NCI-H1048 (cell line): ENCODE results near the gene SLC4A8.

ENCODE experiments used
- DNase-seq: peaks from one replicate; lab custom pipeline; 2025; lab: John Stamatoyannopoulos, UW

Gene SLC4A8

GRCh38 chr12:51527966-51528365 is 103.3 kb downstream of the SLC4A8 start:
- no peak for DNase-seq

DNA sequence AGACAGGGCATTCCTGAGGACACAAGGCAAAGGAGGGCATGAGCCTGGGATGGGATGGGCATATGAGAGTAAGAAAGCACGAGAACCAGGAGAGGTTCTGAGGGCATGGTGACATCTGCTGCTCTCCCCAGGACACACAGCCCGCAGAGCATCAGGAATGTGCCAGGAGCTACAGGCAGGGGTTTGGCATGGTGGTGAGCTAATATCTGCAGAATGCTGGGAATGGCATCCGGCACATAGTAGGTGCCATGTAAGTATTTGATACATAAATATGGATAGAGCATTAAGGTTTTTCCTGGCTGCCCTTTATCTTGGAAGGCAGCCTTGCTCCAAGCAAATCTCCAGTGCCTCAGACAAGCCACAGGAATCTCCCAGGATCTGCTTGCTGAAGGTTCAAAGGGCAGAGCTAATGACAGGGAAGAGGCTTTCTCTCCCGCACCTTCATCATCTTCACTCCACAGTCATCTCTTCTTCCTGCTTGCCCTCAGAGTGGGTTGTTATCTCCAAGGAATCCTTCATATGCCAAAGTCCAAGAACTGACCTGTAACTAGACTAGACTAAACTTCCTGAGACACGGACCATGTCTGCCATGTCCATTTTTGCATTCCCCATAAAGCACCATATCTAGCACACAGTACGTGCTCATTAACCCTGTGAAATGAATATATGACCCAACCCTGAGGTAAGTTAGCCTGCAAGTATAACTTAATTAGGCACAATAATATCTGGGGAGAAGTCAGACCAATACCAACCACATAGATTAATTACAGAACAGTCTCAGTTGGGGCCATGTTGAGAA is 104.4 kb downstream of the SLC4A8 start:
- DNase-seq: no peak

- DNase-seq: no peak
These were observed 105.0 kb downstream of the SLC4A8 start for GRCh38 chr12:51529651-51529970.

GRCh38 chr12:51530208-51530607 is 105.6 kb downstream of the SLC4A8 start:
- DNase-seq: no peak

DNA sequence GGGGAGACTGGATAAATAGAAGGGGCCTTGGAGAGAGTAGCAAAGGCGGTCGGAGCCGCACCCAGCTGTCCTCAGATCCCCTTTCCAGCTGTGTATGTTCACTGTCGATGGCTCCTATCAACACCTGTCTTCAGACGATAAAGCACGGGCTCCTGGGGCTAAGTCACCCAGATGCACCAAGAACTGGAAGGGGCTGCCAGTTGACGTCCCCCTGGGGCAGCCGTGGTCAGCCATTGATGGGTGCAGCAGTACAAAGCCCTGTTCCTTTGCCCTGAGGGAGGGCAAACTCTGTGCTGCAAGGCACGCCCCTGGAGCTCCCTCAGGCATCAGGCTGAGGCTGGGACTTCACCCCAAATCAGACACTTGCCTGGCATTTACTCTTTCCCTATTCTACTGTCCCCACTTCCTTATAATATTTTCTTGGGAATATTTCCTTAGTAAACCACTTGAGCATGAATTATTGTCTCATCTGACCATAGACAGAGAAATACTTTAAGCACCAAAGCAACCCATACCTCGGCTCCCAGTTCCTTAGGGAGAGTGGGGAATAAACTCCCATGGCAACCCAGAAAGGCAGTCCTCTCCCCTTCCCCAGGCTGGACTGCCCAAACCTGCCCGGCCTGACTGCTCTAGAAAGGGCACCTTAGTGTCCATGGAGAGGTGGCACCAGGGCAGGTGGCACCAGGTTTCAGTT is 106.8 kb downstream of the SLC4A8 start:
- no peak for DNase-seq

- DNase-seq: peak; percentile 7
These were observed 107.4 kb downstream of the SLC4A8 start for GRCh38 chr12:51531978-51532497.

DNA sequence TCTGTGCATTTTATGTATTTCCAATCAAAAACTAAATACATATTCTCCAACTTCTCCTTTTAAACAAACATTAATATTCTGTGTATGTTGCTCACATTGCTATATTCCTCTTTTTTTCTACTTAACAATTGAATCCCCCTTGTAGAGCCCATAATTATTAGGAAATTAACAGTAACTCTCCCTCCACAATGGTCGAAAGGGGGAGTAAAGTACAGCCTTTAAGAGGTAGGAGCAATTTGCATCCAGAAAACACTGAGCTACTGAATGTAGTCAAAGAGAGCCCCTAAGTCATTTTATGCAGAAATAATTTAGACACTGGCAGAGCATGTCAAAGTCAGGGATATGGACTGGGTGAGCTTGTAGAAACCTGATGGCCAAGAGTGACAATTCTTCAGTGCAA is 109.2 kb downstream of the SLC4A8 start:
- no peak for DNase-seq

DNA sequence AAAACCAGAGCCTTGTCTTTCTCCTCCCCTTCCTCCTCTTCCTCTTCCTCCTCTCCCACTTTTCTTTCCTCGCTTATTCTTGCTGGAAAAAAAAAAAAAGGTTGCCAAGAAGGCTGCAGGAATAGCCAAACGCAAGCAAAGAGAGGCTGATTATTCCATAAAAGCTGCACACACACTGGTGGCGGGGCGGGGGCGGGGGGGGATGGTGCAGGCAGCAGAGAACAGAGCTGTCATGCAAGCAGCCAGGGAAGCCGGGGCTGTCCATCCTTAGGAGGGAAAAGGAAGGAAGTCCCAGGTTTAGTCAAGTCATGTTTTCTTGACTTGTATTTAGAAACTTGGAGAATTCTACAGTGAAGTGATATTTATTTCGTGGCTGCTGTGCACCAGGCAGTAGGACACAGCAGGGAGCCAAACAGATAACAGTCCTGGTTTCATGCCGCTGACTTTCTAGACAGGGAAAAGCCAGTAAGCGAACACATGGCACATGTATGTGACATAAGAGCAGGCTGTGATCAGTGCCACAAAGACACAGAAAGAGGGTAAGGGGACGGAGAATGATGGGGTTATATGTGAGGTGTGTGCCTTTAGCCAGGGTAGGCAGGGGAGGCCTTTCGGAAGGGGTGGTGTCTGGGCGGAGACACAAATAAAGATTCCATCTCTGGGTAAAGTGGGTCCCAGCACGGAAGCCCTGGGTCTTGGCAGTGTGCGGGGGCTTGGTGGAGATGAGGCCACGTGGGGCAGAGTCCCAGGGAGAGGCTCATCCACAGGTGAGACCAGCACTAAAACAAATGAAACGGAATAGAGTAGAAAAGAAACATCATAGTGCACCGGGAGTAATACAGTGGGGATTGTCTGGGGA is 109.8 kb downstream of the SLC4A8 start:
- DNase-seq: no peak

DNA sequence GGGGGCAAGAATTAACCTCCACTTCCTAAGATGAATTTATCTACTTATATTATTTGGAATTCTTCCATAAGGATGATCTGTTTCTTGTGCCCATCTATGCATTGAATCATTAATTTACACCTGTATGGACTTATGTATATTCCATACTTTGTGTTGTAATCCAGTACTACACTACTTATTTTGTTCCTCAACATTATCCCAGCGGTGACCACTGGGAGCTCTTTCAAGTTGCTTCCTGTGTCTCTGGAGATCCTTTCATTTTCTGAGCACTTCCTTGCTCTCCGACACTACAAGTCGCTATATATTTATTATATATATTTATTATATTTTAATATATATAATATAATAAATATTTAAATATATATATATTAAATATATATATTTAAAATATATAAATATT is 111.5 kb downstream of the SLC4A8 start:
- DNase-seq: no peak

- no peak for DNase-seq
These were observed 113.5 kb downstream of the SLC4A8 start for GRCh38 chr12:51538149-51538548.

- DNase-seq: no peak
These were observed 114.0 kb downstream of the SLC4A8 start for GRCh38 chr12:51538599-51538998.

DNA sequence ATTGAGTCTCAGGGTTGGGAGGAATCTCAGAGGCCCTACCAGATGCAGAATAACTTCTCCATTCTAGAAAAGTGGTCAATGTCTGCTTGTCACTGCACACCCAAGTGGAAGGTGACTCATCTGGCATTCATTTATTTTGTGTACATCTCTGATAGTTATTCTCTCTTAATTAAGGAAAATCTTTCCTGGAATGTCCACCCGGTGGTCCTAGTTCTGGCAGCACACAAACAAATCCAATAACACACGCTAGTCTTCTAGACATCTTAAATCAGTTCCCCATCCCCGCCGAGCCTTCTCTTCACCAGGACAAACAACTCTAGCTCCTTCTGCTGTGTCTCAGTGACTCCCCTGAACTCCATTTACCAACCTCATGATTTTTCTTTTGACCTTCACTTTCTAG is 116.4 kb downstream of the SLC4A8 start:
- DNase-seq: no peak

- DNase-seq: no peak
These were observed 121.5 kb downstream of the SLC4A8 start for GRCh38 chr12:51546097-51546496.

- DNase-seq: no peak
These were observed 123.0 kb downstream of the SLC4A8 start for GRCh38 chr12:51547606-51548005.

DNA sequence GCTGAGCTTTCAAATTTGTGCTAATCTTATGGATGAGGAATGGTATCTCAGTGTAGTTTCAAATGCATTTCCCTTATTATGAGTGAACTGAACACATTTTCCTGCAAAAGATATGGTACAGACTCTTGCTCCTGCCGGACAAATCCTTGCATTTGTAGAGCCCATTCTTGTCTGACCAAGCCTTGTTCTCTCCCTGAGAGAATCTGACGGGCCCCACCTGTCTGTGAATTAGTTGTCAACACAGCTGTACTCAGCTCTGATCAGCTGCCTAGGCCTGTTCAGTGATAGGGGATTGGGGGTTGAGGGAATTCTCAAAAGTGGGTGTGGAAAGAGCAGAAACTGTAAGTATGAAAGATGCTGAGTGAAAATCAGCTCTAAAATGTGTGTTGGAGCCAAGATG is 123.6 kb downstream of the SLC4A8 start:
- DNase-seq: no peak

DNA sequence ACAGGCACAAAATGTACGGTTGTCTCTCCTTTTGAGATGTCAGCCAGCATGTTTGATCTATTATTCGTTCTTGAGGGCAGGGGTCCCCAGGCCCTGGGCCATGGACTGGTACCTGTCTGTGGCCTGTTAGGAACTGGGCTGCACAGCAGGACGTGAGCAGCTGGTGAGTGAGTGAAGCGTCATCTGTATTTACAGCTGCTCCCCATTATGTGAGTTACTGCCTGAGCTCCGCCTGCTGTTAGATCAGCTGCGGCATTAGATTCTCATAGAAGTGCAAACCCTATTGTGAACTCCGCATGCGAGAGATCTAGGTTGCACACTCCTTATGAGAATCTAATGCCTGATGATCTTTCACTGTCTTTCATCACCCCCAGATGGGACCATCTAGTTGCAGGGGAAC is 125.0 kb downstream of the SLC4A8 start:
- no peak for DNase-seq
